Gastroesophageal sphincter (tissue), 3 donors: ENCODE results near the gene OS9.

Experiments used
- CTCF ChIP-seq, 4 experiments: fragments of 200-600 bp in 2 of 4; fragments of 450-650 bp in 2 of 4; sonication (generic) in 1 of 4; IDR thresholded peaks; one replicate each; pipeline ENCODE4 v1.5.1; 2017 to 2019; ENCODE audit warnings: antibody characterized with exemption in 4 of 4, mild to moderate bottlenecking in 2 of 4, moderate library complexity in 2 of 4
- EP300 ChIP-seq: sonication (generic); formaldehyde crosslinking; IDR thresholded peaks from one replicate; pipeline ENCODE4 v1.6.1; 2017; ENCODE audit warnings: antibody characterized with exemption, mild to moderate bottlenecking
- POLR2A ChIP-seq, 2 donors: fragments of 450-650 bp; IDR thresholded peaks; one replicate each; pipeline ENCODE4 v1.6.1; 2017; ENCODE audit warnings: antibody characterized with exemption in 2 of 2, mild to moderate bottlenecking in 2 of 2, moderate library complexity in 1 of 2
- POLR2AphosphoS5 ChIP-seq: sonication (generic); formaldehyde crosslinking; IDR thresholded peaks from one replicate; pipeline ENCODE4 v1.6.1; 2017; ENCODE audit warnings: antibody characterized with exemption

GRCh38 chr12:57720606-57721595, 27.0 kb downstream of the OS9 start:
- no peak for TF ChIP-seq POLR2AphosphoS5
- TF ChIP-seq POLR2A (IDR thresholded peaks at IDR 0.05) = no peak
- no peak for TF ChIP-seq CTCF (IDR thresholded peaks at IDR 0.05)
- TF ChIP-seq EP300 = no peak
